ENCODE data around the gene TSPAN32. TPM values are rescaled to one million over a fixed set of nuclear protein-coding genes. Genes with fewer than 3 reads are reported as not detected.

TSPAN32 gene
- total and polyA plus RNA-seq, 5 donors from 2014 or later = 13.8 to 60.7 (median 43.0) TPM

GRCh38 chr11:2312232-2313042 lies 10.6 kb downstream of the TSPAN32 start:
- H3K4me1 ChIP-seq (ENCODE audit: control insufficient read depth, insufficient read depth, low read length, poor library complexity, severe bottlenecking) = peaks cover 7% of the 10 kb centered on the region
- Mint-ChIP-seq H3K27me3 (no peaks in the 10 kb centered on the region), H3K9me3 (no peaks in the 10 kb centered on the region), H3K27ac (peak overlapping the region in 1 of 3 donors; percentile 29), H3K4me1 (peaks cover 0 to 13% (median 3%) of the 10 kb centered on the region in 4 donors), H3K36me3 (peaks cover 4% of the 10 kb centered on the region), H3K4me3 (no peak overlapping the region)
- H3K4me3 ChIP-seq (ENCODE audit: low read depth, low read length) = no peak overlapping the region
- H3K9me3 ChIP-seq (ENCODE audit: control insufficient read depth in 2 of 2, low read length in 2 of 2) = no peaks in the 10 kb centered on the region
- no peak for ATAC-seq (ENCODE audit: low read depth in 2 of 2)
- H3K27ac ChIP-seq (ENCODE audit: insufficient read depth, low read length, poor library complexity, severe bottlenecking) = no peak overlapping the region
- H3K27me3 ChIP-seq (ENCODE audit: control insufficient read depth, insufficient read depth, low read length) = no peaks in the 10 kb centered on the region
- no peaks in the 10 kb centered on the region for H3K36me3 ChIP-seq (ENCODE audit: control insufficient read depth, insufficient read depth, low read length)
- DNase-seq = peak in 1 of 3 donors; percentile 21

DNA sequence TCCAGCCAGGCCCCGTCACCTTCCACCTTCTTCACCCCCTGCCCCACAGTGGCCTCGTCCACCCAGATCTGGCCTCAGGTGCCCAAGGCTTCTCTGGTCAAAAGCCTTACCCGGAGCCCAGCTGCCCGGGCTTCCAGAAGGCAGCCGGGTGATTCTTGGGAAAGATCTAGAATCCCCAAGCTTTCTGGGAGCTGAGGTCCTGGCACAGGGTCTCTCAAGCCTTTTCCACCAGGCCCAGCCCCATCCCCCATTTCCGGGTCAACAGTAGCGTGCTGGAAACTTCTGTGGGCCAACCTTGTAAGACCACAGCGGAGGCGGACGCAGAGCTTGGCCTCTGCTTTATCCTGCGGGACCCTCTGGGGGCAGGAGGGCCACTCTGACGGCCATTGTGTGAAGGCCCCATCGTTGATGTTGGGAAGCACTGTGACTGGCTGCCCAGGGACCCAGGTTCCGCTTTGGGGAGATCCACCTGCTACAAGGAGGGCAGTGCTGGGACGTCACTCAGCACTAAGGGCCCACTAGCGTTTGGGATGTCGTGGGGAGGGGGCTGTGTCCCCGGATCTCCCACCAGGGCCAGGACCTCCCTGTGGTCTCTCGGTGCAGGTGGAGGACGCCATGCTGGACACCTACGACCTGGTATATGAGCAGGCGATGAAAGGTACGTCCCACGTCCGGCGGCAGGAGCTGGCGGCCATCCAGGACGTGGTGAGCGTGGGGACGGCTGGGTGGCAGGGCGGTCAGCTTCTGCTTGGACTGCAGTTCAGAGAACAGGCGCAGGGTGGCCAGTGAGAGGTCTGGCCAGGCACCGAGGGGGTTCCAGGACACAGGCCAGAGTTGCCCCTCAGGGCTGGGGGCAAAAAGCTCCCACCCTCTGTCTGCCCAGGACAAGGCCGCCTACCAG lies 11.5 kb downstream of the TSPAN32 start:
- Histone ChIP-seq H3K27me3 (ENCODE audit: control insufficient read depth, insufficient read depth, low read length) (no peaks in the 10 kb centered on the region), H3K9me3 (ENCODE audit: control insufficient read depth in 2 of 2, low read length in 2 of 2) (no peaks in the 10 kb centered on the region), H3K4me3 (ENCODE audit: low read depth, low read length) (no peak overlapping the region), H3K4me1 (ENCODE audit: control insufficient read depth, insufficient read depth, low read length, poor library complexity, severe bottlenecking) (peaks cover 4% of the 10 kb centered on the region), H3K27ac (ENCODE audit: insufficient read depth, low read length, poor library complexity, severe bottlenecking) (no peak overlapping the region), H3K36me3 (ENCODE audit: control insufficient read depth, insufficient read depth, low read length) (no peaks in the 10 kb centered on the region)
- no peak overlapping the region for H3K4me3 Mint-ChIP-seq
- H3K36me3 Mint-ChIP-seq = peaks cover 7% of the 10 kb centered on the region
- no peak overlapping the region for H3K27ac Mint-ChIP-seq
- H3K27me3 Mint-ChIP-seq = no peaks in the 10 kb centered on the region
- no peaks in the 10 kb centered on the region for H3K9me3 Mint-ChIP-seq
- ATAC-seq (ENCODE audit: low read depth in 2 of 2) = no peak
- DNase-seq = no peak
- peaks cover 0 to 11% (median 0%) of the 10 kb centered on the region in 4 donors for H3K4me1 Mint-ChIP-seq

GRCh38 chr11:2314136-2314524 lies 12.3 kb downstream of the TSPAN32 start:
- H3K9me3 Mint-ChIP-seq = no peaks in the 10 kb centered on the region
- no peak overlapping the region for H3K27ac ChIP-seq (ENCODE audit: insufficient read depth, low read length, poor library complexity, severe bottlenecking)
- ATAC-seq (ENCODE audit: low read depth in 2 of 2) (no peak), DNase-seq (peak in 1 of 3 donors; percentile 12)
- H3K4me3 Mint-ChIP-seq = no peak overlapping the region
- no peaks in the 10 kb centered on the region for H3K36me3 ChIP-seq (ENCODE audit: control insufficient read depth, insufficient read depth, low read length)
- no peaks in the 10 kb centered on the region for H3K27me3 Mint-ChIP-seq
- H3K9me3 ChIP-seq (ENCODE audit: control insufficient read depth in 2 of 2, low read length in 2 of 2) = no peaks in the 10 kb centered on the region
- no peak overlapping the region for H3K4me3 ChIP-seq (ENCODE audit: low read depth, low read length)
- H3K27ac Mint-ChIP-seq = no peak overlapping the region
- H3K4me1 ChIP-seq (ENCODE audit: control insufficient read depth, insufficient read depth, low read length, poor library complexity, severe bottlenecking) = peaks cover 4% of the 10 kb centered on the region
- peaks cover 7% of the 10 kb centered on the region for H3K36me3 Mint-ChIP-seq
- H3K27me3 ChIP-seq (ENCODE audit: control insufficient read depth, insufficient read depth, low read length) = no peaks in the 10 kb centered on the region
- peaks cover 0 to 11% (median 0%) of the 10 kb centered on the region in 4 donors for H3K4me1 Mint-ChIP-seq

DNA sequence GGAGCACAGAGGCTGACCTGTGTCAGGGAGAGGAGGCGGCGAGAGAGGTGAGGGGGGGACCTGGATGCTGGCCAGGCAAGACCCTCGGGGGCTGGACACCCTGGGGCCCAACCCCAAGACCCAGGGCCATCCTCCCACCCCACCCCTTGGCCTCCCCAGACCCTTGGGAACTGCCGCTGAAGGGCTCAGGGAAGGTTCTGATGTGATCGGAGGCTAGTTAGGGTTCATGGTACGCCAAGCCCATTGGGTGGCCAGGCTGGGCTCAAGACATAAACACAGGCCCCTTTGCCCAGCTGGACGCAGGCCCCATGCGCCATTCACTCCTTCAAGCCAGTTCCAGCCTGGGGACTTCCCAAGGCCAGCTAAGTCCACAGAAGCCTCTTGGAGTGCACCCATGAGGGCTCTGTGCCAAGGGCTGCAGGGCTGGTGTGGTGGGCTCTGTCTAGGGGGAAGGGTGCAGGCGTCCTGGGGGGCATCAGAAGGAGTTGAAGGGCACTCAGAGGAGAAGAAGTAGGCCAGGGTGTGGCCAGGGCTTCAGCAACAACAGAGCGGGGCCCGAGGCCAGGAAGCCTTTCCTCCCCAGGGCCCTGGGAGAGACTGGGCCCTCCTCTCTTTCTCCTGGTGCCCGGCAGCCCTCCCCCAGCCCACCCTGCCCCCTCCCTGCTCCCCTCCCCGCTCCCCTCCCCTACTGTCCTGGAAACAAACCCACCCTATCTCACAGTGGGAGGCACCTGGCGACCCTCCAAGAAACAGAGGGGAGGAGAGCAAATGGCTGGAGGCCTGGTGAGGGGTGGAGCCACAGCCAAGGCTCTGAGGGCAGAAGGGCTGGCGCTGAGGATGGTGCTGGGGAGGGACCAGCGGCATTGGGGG lies 12.9 kb downstream of the TSPAN32 start:
- peak in 1 of 3 donors; percentile 8 for DNase-seq
- no peaks in the 10 kb centered on the region for H3K36me3 ChIP-seq (ENCODE audit: control insufficient read depth, insufficient read depth, low read length)
- no peak overlapping the region for H3K4me3 ChIP-seq (ENCODE audit: low read depth, low read length)
- no peaks in the 10 kb centered on the region for H3K27me3 ChIP-seq (ENCODE audit: control insufficient read depth, insufficient read depth, low read length)
- Mint-ChIP-seq H3K36me3 (peaks cover 7% of the 10 kb centered on the region), H3K4me1 (peaks cover 0 to 11% (median 0%) of the 10 kb centered on the region in 4 donors), H3K27ac (no peak overlapping the region), H3K4me3 (no peak overlapping the region), H3K9me3 (no peaks in the 10 kb centered on the region), H3K27me3 (no peaks in the 10 kb centered on the region)
- H3K4me1 ChIP-seq (ENCODE audit: control insufficient read depth, insufficient read depth, low read length, poor library complexity, severe bottlenecking) = peaks cover 4% of the 10 kb centered on the region
- no peaks in the 10 kb centered on the region for H3K9me3 ChIP-seq (ENCODE audit: control insufficient read depth in 2 of 2, low read length in 2 of 2)
- ATAC-seq (ENCODE audit: low read depth in 2 of 2) = no peak
- no peak overlapping the region for H3K27ac ChIP-seq (ENCODE audit: insufficient read depth, low read length, poor library complexity, severe bottlenecking)

GRCh38 chr11:2315395-2316168 lies 13.8 kb downstream of the TSPAN32 start:
- Histone ChIP-seq H3K4me1 (ENCODE audit: control insufficient read depth, insufficient read depth, low read length, poor library complexity, severe bottlenecking) (peaks cover 4% of the 10 kb centered on the region), H3K27ac (ENCODE audit: insufficient read depth, low read length, poor library complexity, severe bottlenecking) (no peak overlapping the region), H3K27me3 (ENCODE audit: control insufficient read depth, insufficient read depth, low read length) (no peaks in the 10 kb centered on the region), H3K9me3 (ENCODE audit: control insufficient read depth in 2 of 2, low read length in 2 of 2) (no peaks in the 10 kb centered on the region), H3K36me3 (ENCODE audit: control insufficient read depth, insufficient read depth, low read length) (no peaks in the 10 kb centered on the region), H3K4me3 (ENCODE audit: low read depth, low read length) (no peak overlapping the region)
- DNase-seq = no peak
- no peak for ATAC-seq (ENCODE audit: low read depth in 2 of 2)
- no peaks in the 10 kb centered on the region for H3K9me3 Mint-ChIP-seq
- no peaks in the 10 kb centered on the region for H3K27me3 Mint-ChIP-seq
- peaks cover 7% of the 10 kb centered on the region for H3K36me3 Mint-ChIP-seq
- peaks cover 0 to 11% (median 0%) of the 10 kb centered on the region in 4 donors for H3K4me1 Mint-ChIP-seq
- H3K4me3 Mint-ChIP-seq = no peak overlapping the region
- H3K27ac Mint-ChIP-seq = no peak overlapping the region

DNA sequence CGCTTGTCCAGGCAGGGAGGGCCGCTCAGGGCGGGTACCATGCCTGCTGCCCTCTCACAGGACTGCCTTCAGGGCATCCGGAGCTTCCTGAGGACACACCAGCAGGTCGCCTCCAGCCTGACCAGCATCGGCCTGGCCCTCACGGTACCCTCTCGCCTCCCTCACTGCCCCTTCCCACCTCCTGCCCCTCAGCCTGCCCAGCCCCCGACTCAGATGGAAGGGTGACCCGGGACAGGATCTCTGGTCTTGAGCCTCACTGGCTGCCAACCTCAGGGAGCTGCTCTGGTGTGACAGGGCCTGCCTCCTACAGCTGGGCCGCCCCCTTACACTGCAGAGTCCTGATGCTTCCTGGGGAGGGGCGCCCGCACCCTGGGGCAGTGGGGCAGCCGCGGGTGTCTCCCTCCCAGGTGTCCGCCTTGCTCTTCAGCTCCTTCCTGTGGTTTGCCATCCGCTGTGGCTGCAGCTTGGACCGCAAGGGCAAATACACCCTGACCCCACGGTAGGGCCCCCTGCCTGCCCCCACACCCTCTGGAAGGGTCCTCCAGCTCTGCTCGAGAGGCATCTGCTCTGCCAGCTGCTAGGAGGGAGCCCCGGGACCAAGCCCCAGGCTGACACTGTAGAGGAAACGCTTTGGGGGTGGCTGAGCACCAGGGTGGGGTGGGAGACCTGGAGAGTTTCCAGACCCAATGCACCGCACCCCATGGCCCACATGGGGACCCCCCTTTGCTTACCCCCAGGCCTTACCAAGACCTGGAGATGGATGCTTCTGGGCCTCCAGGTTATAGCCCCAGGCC lies 14.6 kb downstream of the TSPAN32 start:
- H3K36me3 Mint-ChIP-seq = peaks cover 7% of the 10 kb centered on the region
- Histone ChIP-seq H3K4me1 (ENCODE audit: control insufficient read depth, insufficient read depth, low read length, poor library complexity, severe bottlenecking) (peaks cover 4% of the 10 kb centered on the region), H3K27ac (ENCODE audit: insufficient read depth, low read length, poor library complexity, severe bottlenecking) (no peak overlapping the region), H3K9me3 (ENCODE audit: control insufficient read depth in 2 of 2, low read length in 2 of 2) (no peaks in the 10 kb centered on the region), H3K27me3 (ENCODE audit: control insufficient read depth, insufficient read depth, low read length) (no peaks in the 10 kb centered on the region), H3K36me3 (ENCODE audit: control insufficient read depth, insufficient read depth, low read length) (no peaks in the 10 kb centered on the region), H3K4me3 (ENCODE audit: low read depth, low read length) (no peak overlapping the region)
- no peaks in the 10 kb centered on the region for H3K9me3 Mint-ChIP-seq
- H3K4me3 Mint-ChIP-seq = no peak overlapping the region
- peaks cover 0 to 11% (median 0%) of the 10 kb centered on the region in 4 donors for H3K4me1 Mint-ChIP-seq
- no peaks in the 10 kb centered on the region for H3K27me3 Mint-ChIP-seq
- no peak for DNase-seq
- peak overlapping the region in 1 of 3 donors; percentile 36 for H3K27ac Mint-ChIP-seq
- ATAC-seq (ENCODE audit: low read depth in 2 of 2) = no peak

Measured in CD4-positive, CD25-positive, alpha-beta regulatory T cell (primary cell).